ENCODE data around the gene BMF.

Gene BMF

GRCh38 chr15:40134885-40135284 lies 26.2 kb upstream of the BMF start:
- Histone ChIP-seq H4K20me1 (ENCODE audit: control insufficient read depth, insufficient read depth, low read depth, low read length) (no peaks in the 10 kb centered on the region), H3K27me3 (ENCODE audit: control insufficient read depth, low read length) (no peaks in the 10 kb centered on the region), H3K9me3 (ENCODE audit: control insufficient read depth, insufficient read depth, low read length) (no peaks in the 10 kb centered on the region), H3K36me3 (ENCODE audit: control insufficient read depth, low read length) (no peaks in the 10 kb centered on the region), H3K27ac (ENCODE audit: low read depth, low read length) (no peak overlapping the region), H3K4me2 (ENCODE audit: low read length) (no peak overlapping the region), H3F3A (ENCODE audit: control insufficient read depth, insufficient read depth) (no peaks in the 10 kb centered on the region), H3K4me1 (ENCODE audit: control insufficient read depth, low read length) (no peaks in the 10 kb centered on the region), H3K79me2 (ENCODE audit: control insufficient read depth, low read length) (no peaks in the 10 kb centered on the region), H3K4me3 (ENCODE audit: low read length) (no peak overlapping the region), H3K9me2 (replicated peaks; ENCODE audit: control insufficient read depth, low read length) (no peaks in the 10 kb centered on the region)
- no peak for TF ChIP-seq CTCF (IDR thresholded peaks at IDR 0.05; ENCODE audit: low read depth, low read length, poor library complexity, severe bottlenecking)
- no peak for TF ChIP-seq EZH2phosphoT487 (IDR thresholded peaks at IDR 0.05; ENCODE audit: borderline replicate concordance, low read length)

GRCh38 chr15:40133544-40133943 lies 24.9 kb upstream of the BMF start:
- H3K4me3 ChIP-seq (ENCODE audit: low read length) = no peak overlapping the region
- H3K4me2 ChIP-seq (ENCODE audit: low read length) = no peak overlapping the region
- H3K9me2 ChIP-seq (replicated peaks; ENCODE audit: control insufficient read depth, low read length) = no peaks in the 10 kb centered on the region
- no peaks in the 10 kb centered on the region for H3K36me3 ChIP-seq (ENCODE audit: control insufficient read depth, low read length)
- no peaks in the 10 kb centered on the region for H3K4me1 ChIP-seq (ENCODE audit: control insufficient read depth, low read length)
- H3K27me3 ChIP-seq (ENCODE audit: control insufficient read depth, low read length) = no peaks in the 10 kb centered on the region
- H3K79me2 ChIP-seq (ENCODE audit: control insufficient read depth, low read length) = no peaks in the 10 kb centered on the region
- H3F3A ChIP-seq (ENCODE audit: control insufficient read depth, insufficient read depth) = no peaks in the 10 kb centered on the region
- no peak for TF ChIP-seq EZH2phosphoT487 (IDR thresholded peaks at IDR 0.05; ENCODE audit: borderline replicate concordance, low read length)
- TF ChIP-seq CTCF (IDR thresholded peaks at IDR 0.05; ENCODE audit: low read depth, low read length, poor library complexity, severe bottlenecking) = no peak
- no peaks in the 10 kb centered on the region for H4K20me1 ChIP-seq (ENCODE audit: control insufficient read depth, insufficient read depth, low read depth, low read length)
- H3K9me3 ChIP-seq (ENCODE audit: control insufficient read depth, insufficient read depth, low read length) = no peaks in the 10 kb centered on the region
- no peak overlapping the region for H3K27ac ChIP-seq (ENCODE audit: low read depth, low read length)

GRCh38 chr15:40130799-40131502 lies 22.3 kb upstream of the BMF start:
- Histone ChIP-seq H3K9me2 (replicated peaks; ENCODE audit: control insufficient read depth, low read length) (no peaks in the 10 kb centered on the region), H3K27me3 (ENCODE audit: control insufficient read depth, low read length) (no peaks in the 10 kb centered on the region), H3K4me1 (ENCODE audit: control insufficient read depth, low read length) (no peaks in the 10 kb centered on the region), H3K4me2 (ENCODE audit: low read length) (no peak overlapping the region), H3K27ac (ENCODE audit: low read depth, low read length) (no peak overlapping the region), H3K9me3 (ENCODE audit: control insufficient read depth, insufficient read depth, low read length) (no peaks in the 10 kb centered on the region), H3K36me3 (ENCODE audit: control insufficient read depth, low read length) (no peaks in the 10 kb centered on the region), H3K79me2 (ENCODE audit: control insufficient read depth, low read length) (no peaks in the 10 kb centered on the region), H4K20me1 (ENCODE audit: control insufficient read depth, insufficient read depth, low read depth, low read length) (no peaks in the 10 kb centered on the region), H3F3A (ENCODE audit: control insufficient read depth, insufficient read depth) (no peaks in the 10 kb centered on the region), H3K4me3 (ENCODE audit: low read length) (no peak overlapping the region)
- TF ChIP-seq CTCF (IDR thresholded peaks at IDR 0.05; ENCODE audit: low read depth, low read length, poor library complexity, severe bottlenecking) = no peak
- no peak for TF ChIP-seq EZH2phosphoT487 (IDR thresholded peaks at IDR 0.05; ENCODE audit: borderline replicate concordance, low read length)

Measured in DOHH2 (cell line).